ENCODE measurements around the gene LTBP1.

The LTBP1 gene

GRCh38 chr2:32946314-32947075 is at the start of gene LTBP1:
Gene LTBP1, plus strand, starts transcription at chr2:32946953. Its CDS starts 372 bp downstream, at chr2:32947325.
- Histone ChIP-seq H3F3A (ENCODE audit: control insufficient read depth, insufficient read depth) (peaks cover 12% of the 10 kb centered on the region), H3K27ac (ENCODE audit: low read depth, low read length) (peak within 1 kb of the TSS; percentile 77)

GRCh38 chr2:32900246-32900973 is 46.3 kb upstream of the LTBP1 start:
- no peaks in the 10 kb centered on the region; the same call in 1 of the 2 replicates for H3K36me3 ChIP-seq (ENCODE audit: control insufficient read depth, low read length)
- no peaks in the 10 kb centered on the region for H3K9me3 ChIP-seq (ENCODE audit: control insufficient read depth, insufficient read depth, low read length)
- H3K4me1 ChIP-seq (ENCODE audit: control insufficient read depth, low read length), result peaks cover 23% of the 10 kb centered on the region

More at GRCh38 chr2:32946314-32947075, at the start of gene LTBP1:
- Histone ChIP-seq H3K4me3 (ENCODE audit: low read length) (peak within 1 kb of the TSS; percentile 79), H4K20me1 (ENCODE audit: control insufficient read depth, insufficient read depth, low read depth, low read length) (peaks cover 13% of the 10 kb centered on the region), H3K36me3 (ENCODE audit: control insufficient read depth, low read length) (peaks cover 37% of the 10 kb centered on the region), H3K9me3 (ENCODE audit: control insufficient read depth, insufficient read depth, low read length) (no peaks in the 10 kb centered on the region), H3K4me1 (ENCODE audit: control insufficient read depth, low read length) (peaks cover 68% of the 10 kb centered on the region), H3K4me2 (ENCODE audit: low read length) (peak within 1 kb of the TSS; percentile 78), H3K27me3 (ENCODE audit: control insufficient read depth, low read length) (no peaks in the 10 kb centered on the region), H3K79me2 (ENCODE audit: control insufficient read depth, low read length) (peaks cover 48% of the 10 kb centered on the region), H3K9me2 (replicated peaks; ENCODE audit: control insufficient read depth, low read length) (no peaks in the 10 kb centered on the region)
- peak; percentile 96 for TF ChIP-seq CTCF (IDR thresholded peaks at IDR 0.05; ENCODE audit: low read depth, low read length, poor library complexity, severe bottlenecking)
- TF ChIP-seq EZH2phosphoT487 (IDR thresholded peaks at IDR 0.05; ENCODE audit: borderline replicate concordance, low read length), result no peak

GRCh38 chr2:32901313-32901712 is 45.4 kb upstream of the LTBP1 start:
- Histone ChIP-seq H3K4me3 (ENCODE audit: low read length) (no peak overlapping the region), H3F3A (ENCODE audit: control insufficient read depth, insufficient read depth) (no peaks in the 10 kb centered on the region), H3K79me2 (ENCODE audit: control insufficient read depth, low read length) (no peaks in the 10 kb centered on the region), H3K27me3 (ENCODE audit: control insufficient read depth, low read length) (no peaks in the 10 kb centered on the region), H3K36me3 (ENCODE audit: control insufficient read depth, low read length) (peaks cover 9% of the 10 kb centered on the region), H4K20me1 (ENCODE audit: control insufficient read depth, insufficient read depth, low read depth, low read length) (no peaks in the 10 kb centered on the region), H3K27ac (ENCODE audit: low read depth, low read length) (no peak overlapping the region), H3K4me2 (ENCODE audit: low read length) (no peak overlapping the region), H3K4me1 (ENCODE audit: control insufficient read depth, low read length) (peaks cover 32% of the 10 kb centered on the region), H3K9me2 (replicated peaks; ENCODE audit: control insufficient read depth, low read length) (no peaks in the 10 kb centered on the region), H3K9me3 (ENCODE audit: control insufficient read depth, insufficient read depth, low read length) (peaks cover 6% of the 10 kb centered on the region; the same call in 1 of the 2 replicates)
- TF ChIP-seq EZH2phosphoT487 (IDR thresholded peaks at IDR 0.05; ENCODE audit: borderline replicate concordance, low read length) (no peak), CTCF (IDR thresholded peaks at IDR 0.05; ENCODE audit: low read depth, low read length, poor library complexity, severe bottlenecking) (no peak)

More at GRCh38 chr2:32900246-32900973, 46.3 kb upstream of the LTBP1 start:
- H3K9me2 ChIP-seq (replicated peaks; ENCODE audit: control insufficient read depth, low read length), result no peaks in the 10 kb centered on the region
- no peak overlapping the region for H3K4me2 ChIP-seq (ENCODE audit: low read length)
- no peak for TF ChIP-seq CTCF (IDR thresholded peaks at IDR 0.05; ENCODE audit: low read depth, low read length, poor library complexity, severe bottlenecking)
- H3K79me2 ChIP-seq (ENCODE audit: control insufficient read depth, low read length), result no peaks in the 10 kb centered on the region
- no peak overlapping the region for H3K4me3 ChIP-seq (ENCODE audit: low read length)
- H3K27me3 ChIP-seq (ENCODE audit: control insufficient read depth, low read length), result no peaks in the 10 kb centered on the region
- H3K27ac ChIP-seq (ENCODE audit: low read depth, low read length), result no peak overlapping the region
- H4K20me1 ChIP-seq (ENCODE audit: control insufficient read depth, insufficient read depth, low read depth, low read length), result no peaks in the 10 kb centered on the region
- no peaks in the 10 kb centered on the region for H3F3A ChIP-seq (ENCODE audit: control insufficient read depth, insufficient read depth)

Measured in DOHH2 (cell line).